B cell (primary cell): Measurements from ENCODE around the gene RNF183.

Experiments used
- CTCF ChIP-seq: fragments of 200-600 bp; IDR thresholded peaks from one replicate; pipeline ENCODE4 v1.8.0; 2022; ENCODE audit warnings: antibody characterized with exemption, mild to moderate bottlenecking
- EZH2 ChIP-seq: IDR thresholded peaks from 2 replicates; pipeline ENCODE4 v1.6.1; 2012; ENCODE audit warnings: borderline replicate concordance, low read depth, mild to moderate bottlenecking, moderate library complexity, low read length; ENCODE audit not compliant: insufficient read depth, poor library complexity, severe bottlenecking

DNA sequence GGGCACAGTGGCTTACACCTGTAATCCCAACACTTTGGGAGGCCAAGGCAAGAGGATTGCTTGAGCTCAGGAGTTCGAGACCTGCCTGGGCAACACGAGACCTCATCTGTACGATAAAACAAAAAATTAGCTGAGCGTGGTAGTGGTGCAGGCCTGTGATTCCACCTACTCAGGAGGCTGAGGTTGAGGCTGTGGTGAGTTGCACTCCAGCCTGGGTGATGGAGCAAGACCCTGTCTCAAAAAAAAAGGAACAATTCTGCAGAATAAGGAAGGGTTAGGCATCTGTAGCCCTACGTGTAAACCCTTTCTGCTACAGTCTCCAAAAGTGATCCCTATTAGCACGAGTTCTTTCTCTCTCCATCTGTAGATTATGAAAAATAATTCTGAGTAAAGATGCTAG, 47.7 kb downstream of the RNF183 start:
- no peak for TF ChIP-seq CTCF
- no peak for TF ChIP-seq EZH2
